HTERT RPE-1 (cell line): ENCODE data around the gene CENPO.
"Not testable (repeated sequence)": the region's sequence is repeated elsewhere in the genome, so short reads cannot be mapped to it uniquely, and the experiment has no call there.

ENCODE experiments used
- in situ Hi-C: fragments of 300-500 bp; cut with MboI; formaldehyde crosslinking; loops from 4 replicates; pipeline ENCODE4 v1.14.3; 2020; ENCODE audit warnings: low sequenced_read_pairs

The CENPO gene

GRCh38 chr2:24822049-24822706, 29.0 kb downstream of the CENPO start:
- in situ Hi-C loops: no loop called here

- in situ Hi-C loops: no loop called here
These were observed 30.9 kb downstream of the CENPO start for GRCh38 chr2:24824071-24824588.

GRCh38 chr2:24824966-24825882, 32.0 kb downstream of the CENPO start:
- in situ Hi-C loops: no loop called here

- in situ Hi-C loops: no loop called here
These were observed 32.9 kb downstream of the CENPO start for GRCh38 chr2:24825883-24826772.

- in situ Hi-C loops: no loop called here
These were observed 33.5 kb downstream of the CENPO start for GRCh38 chr2:24826773-24827145.

GRCh38 chr2:24827321-24828237, 34.4 kb downstream of the CENPO start:
- in situ Hi-C loops: no loop called here

GRCh38 chr2:24828238-24828996, 35.2 kb downstream of the CENPO start:
- in situ Hi-C loops: no loop called here

- in situ Hi-C loops: no loop called here
These were observed 37.1 kb downstream of the CENPO start for GRCh38 chr2:24830351-24830750.

GRCh38 chr2:24830786-24831185, 37.6 kb downstream of the CENPO start:
- in situ Hi-C loops: no loop called here

GRCh38 chr2:24831221-24832072, 38.2 kb downstream of the CENPO start:
- in situ Hi-C loops: no loop called here

- in situ Hi-C loops: no loop called here
These were observed 38.8 kb downstream of the CENPO start for GRCh38 chr2:24832073-24832461.

- in situ Hi-C loops: no loop called here
These were observed 39.3 kb downstream of the CENPO start for GRCh38 chr2:24832521-24832920.

- in situ Hi-C loops: no loop called here
These were observed 39.9 kb downstream of the CENPO start for GRCh38 chr2:24832931-24833701.

- in situ Hi-C loops: no loop called here
These were observed 40.9 kb downstream of the CENPO start for GRCh38 chr2:24833821-24834732.

GRCh38 chr2:24834733-24835395, 41.6 kb downstream of the CENPO start:
- in situ Hi-C loops: no loop called here

GRCh38 chr2:24835411-24835810, 42.2 kb downstream of the CENPO start:
- in situ Hi-C loops: not testable (repeated sequence)
